Upper lobe of left lung (tissue), 6 donors: ENCODE measurements around the gene CYS1. TPM values are rescaled to one million over a fixed set of nuclear protein-coding genes. Genes with fewer than 3 reads are reported as not detected.
"Not testable (repeated sequence)": the region's sequence is repeated elsewhere in the genome, so short reads cannot be mapped to it uniquely, and the experiment has no call there.

Experiments used
- ATAC-seq, 2 donors: fragments of 200-7000 bp; cut with Tn5 transposase; one replicate each; pipeline ENCODE4 v1.9.1; 2022; ENCODE audit warnings: mild to moderate bottlenecking in 2 of 2, moderate library complexity in 2 of 2; ENCODE audit not compliant: low FRiP score in 2 of 2
- DNase-seq, 2 donors: peaks; one replicate each; pipeline ENCODE4 v3.0.0-alpha.2; 2019 to 2020
- H3K27ac ChIP-seq, 4 donors: fragments of 200-600 bp; sonication (generic); one replicate each; pipeline ENCODE4 v1.5.1; 2016 to 2019
- H3K27me3 ChIP-seq, 4 donors: fragments of 200-600 bp; sonication (generic); one replicate each; pipeline ENCODE4 v1.5.1; 2017 to 2019
- H3K36me3 ChIP-seq, 4 donors: fragments of 200-600 bp; sonication (generic); one replicate each; pipeline ENCODE4 v1.5.1; 2016 to 2019
- H3K4me1 ChIP-seq, 4 donors: fragments of 200-600 bp; sonication (generic); one replicate each; pipeline ENCODE4 v1.5.1; 2018 to 2019
- H3K4me3 ChIP-seq, 4 donors: fragments of 200-600 bp; sonication (generic); one replicate each; pipeline ENCODE4 v1.5.1; 2017 to 2019; ENCODE audit warnings: mild to moderate bottlenecking in 2 of 4, moderate library complexity in 1 of 4
- H3K9me3 ChIP-seq, 4 donors: fragments of 200-600 bp; sonication (generic); one replicate each; pipeline ENCODE4 v1.5.1; 2018 to 2019
- CTCF ChIP-seq, 6 experiments: fragments of 450-650 bp in 4 of 6; fragments of 200-600 bp in 2 of 6; sonication (generic) in 2 of 6; IDR thresholded peaks; one replicate each; pipeline ENCODE4 v1.5.1; 2016 to 2019; ENCODE audit warnings: antibody characterized with exemption in 6 of 6
- EP300 ChIP-seq, 4 donors: sonication (generic); formaldehyde crosslinking; IDR thresholded peaks; one replicate each; pipeline ENCODE4 v1.5.1; 2017; ENCODE audit warnings: antibody characterized with exemption in 4 of 4, control low read depth in 2 of 4
- POLR2A ChIP-seq, 4 donors: fragments of 450-650 bp; IDR thresholded peaks; one replicate each; pipeline ENCODE4 v1.5.1; 2016 to 2017; ENCODE audit warnings: antibody characterized with exemption in 4 of 4, mild to moderate bottlenecking in 2 of 4
- POLR2AphosphoS5 ChIP-seq, 2 donors: sonication (generic); formaldehyde crosslinking; IDR thresholded peaks; one replicate each; pipeline ENCODE4 v1.5.1; 2017; ENCODE audit warnings: antibody characterized with exemption in 2 of 2
- WGBS, 2 donors: methylation state at CpG; one replicate each; pipeline ENCODE4 v1.1.5; 2017 to 2018; 5-methylcytosine and 5-hydroxymethylcytosine counted together
- total RNA-seq, 6 donors: library from RNA; depleted of rRNA in 4 of 6; stranded (reverse); fragments of >200 nt in 4 of 6; gene quantifications; one replicate each; pipeline versions ENCODE4 v1.1.0 to v1.2.1, GENCODE V29; 2016 to 2021
- donor health status: DM: no; HTN: no; CAD: no; lungs with moderate emphysema.
- donor health status: DM: no; HTN: yes; CAD: no; lungs with severe emphysema.

The CYS1 gene
- total RNA-seq, 6 donors from 2014 or later, result 1.0 to 8.2 (median 5.6) TPM

DNA sequence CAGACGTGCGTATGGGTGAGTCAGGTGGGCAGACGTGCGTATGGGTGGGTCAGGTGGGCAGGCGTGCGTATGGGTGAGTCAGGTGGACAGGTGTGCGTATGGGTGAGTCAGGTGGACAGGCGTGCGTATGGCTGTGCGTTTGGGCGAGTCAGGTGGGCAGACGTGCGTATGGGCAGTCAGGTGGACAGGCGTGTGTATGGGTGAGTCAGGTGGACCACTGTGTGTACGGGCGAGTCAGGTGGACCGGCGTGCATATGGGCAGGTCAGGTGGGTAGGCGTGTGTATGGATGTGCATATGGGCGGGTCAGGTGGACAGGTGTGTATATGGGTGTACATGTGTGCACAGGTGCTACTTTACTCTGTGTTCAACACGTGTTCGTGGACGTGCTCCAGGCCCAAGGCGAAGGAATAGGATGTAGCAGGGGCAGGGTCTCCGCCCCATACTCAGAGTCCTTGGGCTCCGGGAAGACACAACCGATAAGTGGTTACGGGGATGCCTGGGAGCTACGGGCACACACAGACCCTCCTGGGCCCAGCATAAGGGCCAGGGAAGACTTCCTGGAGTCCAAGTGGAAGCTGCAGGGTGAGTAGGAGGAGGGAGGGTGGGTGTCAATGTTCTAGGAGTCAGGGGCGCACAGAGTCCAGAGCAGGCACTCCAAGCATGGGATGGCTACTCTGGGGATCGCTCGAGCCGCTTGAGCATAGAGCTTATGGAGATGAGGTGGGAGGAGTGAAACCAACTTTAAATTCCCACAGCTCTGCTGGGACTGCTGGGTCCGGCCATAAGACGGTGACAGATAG lies 64.0 kb downstream of the CYS1 start:
- no peaks in the 10 kb centered on the region for H3K36me3 ChIP-seq
- ATAC-seq (no peak), DNase-seq (peak in 1 of 2 donors; percentile 59)
- WGBS, 2 donors, result 93 to 94% methylated on average over 34 to 35 of the region's 35 CpGs
- H3K9me3 ChIP-seq, result no peaks in the 10 kb centered on the region
- TF ChIP-seq CTCF (IDR thresholded peaks at IDR 0.05) (no peak), EP300 (IDR thresholded peaks at IDR 0.05) (no peak), POLR2A (IDR thresholded peaks at IDR 0.05) (no peak), POLR2AphosphoS5 (IDR thresholded peaks at IDR 0.05) (no peak)
- no peak overlapping the region for H3K27ac ChIP-seq
- no peaks in the 10 kb centered on the region for H3K27me3 ChIP-seq
- H3K4me1 ChIP-seq, result peaks cover 0 to 9% (median 6%) of the 10 kb centered on the region in 4 donors
- H3K4me3 ChIP-seq, result no peak overlapping the region

DNA sequence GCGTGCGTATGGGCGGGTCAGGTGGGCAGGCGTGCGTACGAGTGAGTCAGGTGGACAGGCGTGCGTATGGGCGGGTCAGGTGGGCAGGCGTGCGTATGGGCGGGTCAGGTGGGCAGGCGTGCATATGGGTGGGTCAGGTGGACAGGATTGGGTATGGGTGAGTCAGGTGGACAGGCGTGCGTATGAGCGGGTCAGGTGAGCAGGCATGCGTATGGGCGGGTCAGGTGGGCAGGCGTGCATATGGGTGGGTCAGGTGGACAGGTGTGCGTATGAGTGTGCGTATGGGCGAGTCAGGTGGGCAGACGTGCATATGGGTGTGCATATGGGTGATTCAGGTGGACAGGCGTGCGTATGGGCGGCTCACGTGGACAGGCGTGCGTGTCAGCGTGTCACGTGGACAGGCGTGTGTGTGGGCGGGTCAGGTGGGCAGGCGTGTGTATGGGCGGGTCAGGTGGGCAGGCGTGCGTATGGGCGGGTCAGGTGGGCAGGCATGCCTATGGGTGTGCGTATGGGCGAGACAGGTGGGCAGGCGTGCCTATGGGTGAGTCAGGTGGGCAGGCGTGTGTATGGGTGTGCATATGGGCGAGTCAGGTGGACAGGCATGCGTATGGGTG lies 64.7 kb downstream of the CYS1 start:
- WGBS, 2 donors, result 92 to 96% methylated on average over 26 to 40 of the region's 44 CpGs
- not testable (repeated sequence) for H3K36me3 ChIP-seq, H3K27me3 ChIP-seq, H3K9me3 ChIP-seq, H3K4me1 ChIP-seq, H3K27ac ChIP-seq, H3K4me3 ChIP-seq, ATAC-seq
- peak in 1 of 2 donors; percentile 59 for DNase-seq

- no peaks in the 10 kb centered on the region for H3K9me3 ChIP-seq
- no peaks in the 10 kb centered on the region for H3K27me3 ChIP-seq
- DNase-seq (peak in 1 of 2 donors; percentile 77), ATAC-seq (no peak)
- TF ChIP-seq POLR2AphosphoS5 (IDR thresholded peaks at IDR 0.05) (no peak), POLR2A (IDR thresholded peaks at IDR 0.05) (no peak), CTCF (IDR thresholded peaks at IDR 0.05) (no peak), EP300 (IDR thresholded peaks at IDR 0.05) (no peak)
- 90 to 92% methylated on average over 42 of the region's 42 CpGs for WGBS, 2 donors
- H3K27ac ChIP-seq, result no peak overlapping the region
- H3K4me1 ChIP-seq, result peaks cover 8 to 15% (median 11%) of the 10 kb centered on the region in 4 donors
- no peaks in the 10 kb centered on the region for H3K36me3 ChIP-seq
- H3K4me3 ChIP-seq, result no peak overlapping the region
These were observed 65.6 kb downstream of the CYS1 start for GRCh38 chr2:10014418-10015190.

- H3K36me3 ChIP-seq, ATAC-seq, H3K27ac ChIP-seq, H3K4me3 ChIP-seq, H3K9me3 ChIP-seq, H3K27me3 ChIP-seq: not testable (repeated sequence)
- DNase-seq, result peak in 1 of 2 donors; percentile 57
- peaks cover 13 to 15% (median 13%) of the 10 kb centered on the region in 4 donors for H3K4me1 ChIP-seq
- 92 to 94% methylated on average over 43 of the region's 43 CpGs for WGBS, 2 donors
These were observed 66.4 kb downstream of the CYS1 start for GRCh38 chr2:10013651-10014417.

- ATAC-seq (peak in 1 of 2 donors; percentile 61), DNase-seq (peak in 1 of 2 donors; percentile 62)
- H3K4me1 ChIP-seq, result peaks cover 12 to 20% (median 14%) of the 10 kb centered on the region in 4 donors
- no peak overlapping the region for H3K4me3 ChIP-seq
- H3K9me3 ChIP-seq, result no peaks in the 10 kb centered on the region
- TF ChIP-seq EP300 (IDR thresholded peaks at IDR 0.05) (no peak), POLR2A (IDR thresholded peaks at IDR 0.05) (no peak), CTCF (IDR thresholded peaks at IDR 0.05) (no peak), POLR2AphosphoS5 (IDR thresholded peaks at IDR 0.05) (no peak)
- H3K27ac ChIP-seq, result no peak overlapping the region
- no peaks in the 10 kb centered on the region for H3K27me3 ChIP-seq
- no peaks in the 10 kb centered on the region for H3K36me3 ChIP-seq
- 92 to 93% methylated on average over 29 of the region's 29 CpGs for whole genome bisulfite sequencing, 2 donors
These were observed 67.2 kb downstream of the CYS1 start for GRCh38 chr2:10012963-10013461.

DNA sequence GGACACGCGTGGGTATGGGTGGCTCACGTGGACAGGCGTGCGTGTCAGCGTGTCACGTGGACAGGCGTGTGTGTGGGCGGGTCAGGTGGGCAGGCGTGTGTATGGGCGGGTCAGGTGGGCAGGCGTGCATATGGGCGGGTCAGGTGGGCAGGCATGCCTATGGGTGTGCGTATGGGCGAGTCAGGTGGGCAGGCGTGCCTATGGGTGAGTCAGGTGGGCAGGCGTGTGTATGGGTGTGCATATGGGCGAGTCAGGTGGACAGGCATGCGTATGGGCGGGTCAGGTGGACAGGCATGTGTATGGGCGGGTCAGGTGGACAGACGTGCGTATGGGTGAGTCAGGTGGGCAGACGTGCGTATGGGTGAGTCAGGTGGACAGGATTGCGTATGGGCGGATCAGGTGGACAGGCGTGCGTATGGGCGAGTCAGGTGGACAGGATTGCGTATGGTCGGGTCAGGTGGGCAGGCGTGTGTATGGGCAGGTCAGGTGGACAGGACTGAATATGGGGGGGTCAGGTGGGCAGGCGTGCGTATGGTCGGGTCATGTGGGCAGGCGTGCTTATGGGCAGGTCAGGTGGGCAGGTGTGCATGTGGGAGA lies 67.7 kb downstream of the CYS1 start:
- WGBS, 2 donors, result 93 to 95% methylated on average over 37 of the region's 37 CpGs
- H3K4me3 ChIP-seq, H3K9me3 ChIP-seq, ATAC-seq, H3K27me3 ChIP-seq, H3K27ac ChIP-seq, H3K36me3 ChIP-seq: not testable (repeated sequence)
- peak in 1 of 2 donors; percentile 70 for DNase-seq
- peaks cover 12 to 20% (median 14%) of the 10 kb centered on the region in 4 donors for H3K4me1 ChIP-seq

DNA sequence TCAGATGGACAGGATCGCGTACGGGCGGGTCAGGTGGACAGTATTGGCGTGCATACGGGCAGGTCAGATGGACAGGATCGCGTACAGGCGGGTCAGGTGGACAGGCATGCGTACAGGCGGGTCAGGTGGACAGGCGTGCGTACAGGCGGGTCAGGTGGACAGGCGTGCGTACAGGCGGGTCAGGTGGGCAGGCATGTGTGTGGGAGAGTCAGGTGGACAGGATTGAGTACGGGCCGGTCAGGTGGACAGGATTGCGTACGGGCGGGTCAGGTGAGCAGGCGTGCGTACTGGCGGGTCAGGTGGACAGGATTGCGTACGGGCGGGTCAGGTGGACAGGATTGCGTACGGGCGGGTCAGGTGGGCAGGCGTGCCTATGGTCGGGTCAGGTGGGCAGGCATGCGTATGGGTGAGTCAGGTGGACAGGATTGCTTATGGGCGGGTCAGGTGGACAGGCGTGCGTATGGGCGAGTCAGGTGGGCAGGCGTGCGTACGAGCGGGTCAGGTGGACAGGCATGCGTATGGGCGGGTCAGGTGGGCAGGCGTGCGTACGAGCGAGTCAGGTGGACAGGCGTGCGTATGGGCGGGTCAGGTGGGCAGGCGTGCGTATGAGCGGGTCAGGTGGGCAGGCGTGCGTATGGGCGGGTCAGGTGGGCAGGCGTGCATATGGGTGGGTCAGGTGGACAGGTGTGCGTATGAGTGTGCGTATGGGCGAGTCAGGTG lies 68.4 kb downstream of the CYS1 start:
- 93 to 94% methylated on average over 45 to 61 of the region's 61 CpGs for WGBS, 2 donors
- not testable (repeated sequence) for H3K9me3 ChIP-seq, H3K4me3 ChIP-seq, H3K36me3 ChIP-seq, H3K27ac ChIP-seq, ATAC-seq, H3K27me3 ChIP-seq
- H3K4me1 ChIP-seq, result peaks cover 15 to 20% (median 17%) of the 10 kb centered on the region in 4 donors
- DNase-seq, result peak in 1 of 2 donors; percentile 82
